GM19463 (cell line): Measurements from ENCODE around the gene TEX2.

Experiments used
- ATAC-seq: cut with Tn5 transposase; IDR thresholded peaks from one replicate; pipeline ENCODE4 v1.9.1; 2021; ENCODE audit warnings: mild to moderate bottlenecking, moderate library complexity; ENCODE audit not compliant: unreplicated experiment

TEX2 gene

GRCh38 chr17:64120972-64121786 is 141.9 kb downstream of the TEX2 start:
- peak; percentile 81 for ATAC-seq

DNA sequence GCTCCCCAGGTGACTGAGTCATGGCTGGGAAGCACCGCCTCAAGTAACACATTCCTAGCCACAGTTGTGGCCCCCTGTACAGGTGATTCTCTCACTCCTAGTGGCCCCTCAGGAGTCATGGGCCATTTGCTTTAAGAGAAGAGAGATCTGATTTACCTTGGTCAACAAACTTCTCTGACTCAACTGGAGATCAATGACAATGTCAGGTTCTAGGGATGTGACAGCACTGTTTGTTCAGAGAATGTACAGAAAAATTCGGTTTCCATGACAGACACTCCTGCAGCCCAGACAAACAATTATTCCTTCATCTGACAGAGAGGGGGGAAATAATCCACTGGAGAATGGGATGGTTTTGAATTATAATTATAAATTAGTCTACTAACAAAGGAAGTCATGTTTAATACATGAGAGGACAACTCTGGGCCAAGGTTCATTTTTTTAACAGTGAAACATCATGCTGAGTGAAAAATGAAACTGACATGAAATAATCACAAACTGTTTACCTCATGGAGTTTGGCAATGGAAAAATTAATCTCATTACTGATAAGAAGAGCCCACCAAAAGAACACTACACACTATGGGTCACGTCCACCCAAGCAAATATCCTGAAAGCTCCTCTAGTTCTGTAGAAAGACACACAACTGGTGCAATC is 142.8 kb downstream of the TEX2 start:
- ATAC-seq = no peak

GRCh38 chr17:64117981-64118979 is 144.8 kb downstream of the TEX2 start:
- ATAC-seq = no peak

DNA sequence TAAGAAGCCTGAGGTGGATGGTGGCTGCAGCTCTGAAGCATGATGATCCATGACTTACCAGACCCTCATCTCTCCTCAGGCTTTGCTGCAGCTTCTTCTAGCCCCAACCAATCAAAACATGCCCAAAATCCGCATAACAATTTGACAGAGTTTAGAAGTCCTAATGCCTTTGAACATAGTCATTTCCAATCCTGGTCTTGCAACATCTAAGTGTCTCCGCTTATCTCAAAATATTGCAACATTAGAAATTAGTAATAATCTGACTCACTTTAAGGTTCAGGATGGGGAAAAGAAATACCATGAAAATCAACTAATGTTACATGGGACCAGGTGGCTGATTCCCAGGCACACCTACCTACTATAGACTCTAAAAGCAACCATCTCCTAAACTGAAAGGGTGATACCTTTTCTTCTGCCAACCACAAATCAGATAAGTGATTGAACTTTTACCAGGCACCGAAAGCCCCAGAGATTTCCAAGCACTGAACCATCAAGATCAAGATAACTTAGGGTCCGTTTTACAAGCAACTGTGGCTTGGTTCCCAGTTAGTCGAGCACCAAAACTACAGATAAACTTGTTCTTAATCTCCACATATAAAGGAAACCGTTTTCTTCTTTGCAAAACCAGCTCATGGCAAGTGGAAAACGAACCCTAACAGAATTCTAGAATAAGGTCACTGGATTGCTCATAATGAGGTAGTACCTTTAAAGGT is 147.1 kb downstream of the TEX2 start:
- ATAC-seq = no peak

DNA sequence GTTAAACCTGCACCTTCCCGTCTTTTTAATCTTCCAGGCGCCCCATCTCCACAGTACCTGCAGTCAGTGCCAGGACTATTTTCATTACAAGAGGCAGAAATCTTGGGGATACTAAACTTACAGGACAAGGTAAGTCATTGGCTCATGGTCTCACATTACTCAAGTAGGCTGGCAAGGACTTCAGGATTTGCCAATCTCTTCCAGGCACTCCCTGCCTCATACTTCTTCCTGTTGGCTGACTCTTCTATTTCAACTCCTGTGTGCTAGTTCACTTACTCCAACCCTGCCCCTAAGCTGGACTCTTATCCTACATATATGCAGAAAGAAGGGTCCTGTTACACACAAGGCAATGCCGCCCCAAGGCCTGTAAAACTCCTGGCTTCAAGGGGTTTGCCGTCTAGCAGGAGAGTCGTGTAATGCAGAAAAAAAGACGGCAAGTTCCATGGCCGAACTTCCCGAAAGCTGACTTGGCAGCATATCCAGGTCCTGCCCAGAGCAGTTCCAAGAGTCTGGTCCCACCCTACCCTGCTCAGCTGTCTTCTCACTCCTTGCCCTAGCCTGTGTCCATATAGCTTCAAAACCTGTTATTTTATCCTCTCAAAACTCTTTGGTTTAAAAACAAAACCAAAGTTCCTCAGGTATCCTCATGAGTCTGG is 147.9 kb downstream of the TEX2 start:
- no peak for ATAC-seq

- no peak for ATAC-seq
Observed at GRCh38 chr17:64113006-64113405, 150.1 kb downstream of the TEX2 start.

DNA sequence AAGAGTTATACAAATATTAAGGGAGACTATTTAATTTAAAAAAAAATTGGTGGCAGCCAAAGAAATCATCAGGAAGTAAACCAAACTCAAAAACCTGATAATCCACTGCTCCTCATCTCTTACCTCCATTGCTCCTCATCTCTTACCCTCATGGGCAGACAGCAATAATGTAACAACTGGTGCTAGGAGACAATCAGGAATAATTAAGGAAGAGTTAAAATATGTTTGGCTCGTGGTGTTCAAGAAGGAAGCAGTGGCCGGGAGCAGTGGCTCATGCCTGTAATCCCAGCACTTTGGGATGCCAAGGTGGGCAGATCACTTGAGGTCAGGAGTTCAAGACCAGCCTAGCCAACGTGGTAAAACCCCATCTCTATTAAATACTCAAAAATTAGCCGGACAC is 151.2 kb downstream of the TEX2 start:
- no peak for ATAC-seq

DNA sequence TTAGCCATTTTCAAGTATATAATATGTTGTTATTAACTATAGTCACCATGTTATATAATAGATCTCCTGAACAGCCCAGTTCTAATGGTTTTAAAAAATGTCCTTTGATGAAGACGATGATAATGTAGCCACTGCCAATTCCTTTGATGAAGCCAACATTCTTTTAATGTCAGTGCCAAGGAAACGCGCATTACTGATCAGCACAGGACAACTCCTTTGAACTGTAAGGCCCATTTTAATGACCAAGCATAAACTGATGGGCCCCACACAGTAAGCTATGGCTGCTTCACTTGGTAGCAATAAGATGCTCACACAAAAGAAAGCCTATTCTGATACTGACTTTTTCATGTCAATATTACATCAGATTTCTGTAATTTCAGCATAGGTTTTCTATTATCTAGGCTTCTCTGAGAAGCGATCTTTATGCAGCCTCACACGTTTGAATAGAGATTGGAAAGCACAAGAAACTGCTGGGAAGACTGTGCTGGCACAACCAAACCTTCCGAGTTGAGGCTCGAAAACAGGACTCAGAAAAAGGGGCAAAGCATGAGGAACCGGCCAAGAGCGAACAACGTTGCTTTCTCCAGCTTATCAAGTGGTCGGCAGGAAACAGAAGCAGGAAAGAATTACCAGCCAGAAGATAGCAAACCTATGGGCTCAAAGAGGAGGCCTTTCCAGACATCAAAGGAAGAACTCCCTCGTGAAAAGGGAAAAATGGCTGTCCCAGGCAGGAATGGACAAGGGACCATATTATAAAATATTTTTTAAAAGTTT is 152.5 kb downstream of the TEX2 start:
- ATAC-seq = no peak

GRCh38 chr17:64109400-64109799 is 153.7 kb downstream of the TEX2 start:
- no peak for ATAC-seq

DNA sequence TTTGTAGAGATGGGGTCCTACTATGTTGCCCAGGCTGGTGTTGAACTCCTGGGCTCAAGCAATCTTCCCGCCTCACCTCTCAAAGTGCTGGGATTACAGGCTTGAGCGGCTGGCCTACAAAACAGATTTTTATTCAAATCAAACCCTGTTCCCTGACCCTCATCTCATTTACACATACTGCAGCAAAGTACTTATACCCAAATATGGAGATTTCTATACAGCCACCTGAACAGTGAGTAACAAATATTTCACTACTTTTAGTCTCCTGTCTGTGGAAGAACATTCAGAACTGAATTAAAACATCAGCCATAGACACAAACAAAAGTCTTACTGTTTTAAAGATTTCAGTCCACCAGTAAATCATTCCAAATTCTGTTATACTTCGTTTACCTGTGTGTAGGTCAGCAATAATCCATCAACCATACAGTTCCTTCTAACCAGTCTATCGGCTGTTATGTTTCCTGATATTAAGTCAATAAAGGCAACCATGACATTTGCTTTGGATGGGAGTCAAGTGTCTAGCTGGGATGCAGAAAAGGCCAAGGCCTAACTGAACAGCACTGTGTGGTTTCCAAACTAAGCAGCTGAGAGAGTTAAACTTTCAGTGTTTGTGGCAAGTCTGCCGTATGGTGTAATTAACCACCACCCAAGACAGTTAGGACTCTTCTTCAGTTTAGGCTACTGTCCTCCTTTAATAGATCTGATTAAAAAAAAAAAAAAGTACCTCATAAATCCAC is 155.4 kb downstream of the TEX2 start:
- ATAC-seq = no peak

DNA sequence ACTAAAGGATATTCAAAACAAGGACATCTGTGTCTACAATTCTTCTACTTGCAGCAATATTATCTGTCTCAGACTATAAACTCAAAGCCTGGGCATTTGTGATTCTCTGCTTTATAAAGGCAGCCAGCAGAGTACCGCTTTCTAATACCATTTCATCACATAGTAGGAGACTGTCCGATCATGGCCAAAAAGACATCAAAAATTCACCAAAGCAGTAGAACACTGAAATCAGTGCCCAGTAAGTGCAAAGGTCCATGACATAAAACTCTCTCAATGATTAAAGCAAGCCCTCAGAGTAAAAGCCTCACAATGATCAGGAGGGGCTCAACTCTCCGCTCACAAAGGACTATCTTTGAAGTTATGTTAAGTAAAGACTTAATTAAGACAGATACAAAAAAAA is 156.1 kb downstream of the TEX2 start:
- no peak for ATAC-seq

GRCh38 chr17:64103391-64104364 is 159.4 kb downstream of the TEX2 start:
- no peak for ATAC-seq

GRCh38 chr17:64102627-64103390 is 160.3 kb downstream of the TEX2 start:
- no peak for ATAC-seq

DNA sequence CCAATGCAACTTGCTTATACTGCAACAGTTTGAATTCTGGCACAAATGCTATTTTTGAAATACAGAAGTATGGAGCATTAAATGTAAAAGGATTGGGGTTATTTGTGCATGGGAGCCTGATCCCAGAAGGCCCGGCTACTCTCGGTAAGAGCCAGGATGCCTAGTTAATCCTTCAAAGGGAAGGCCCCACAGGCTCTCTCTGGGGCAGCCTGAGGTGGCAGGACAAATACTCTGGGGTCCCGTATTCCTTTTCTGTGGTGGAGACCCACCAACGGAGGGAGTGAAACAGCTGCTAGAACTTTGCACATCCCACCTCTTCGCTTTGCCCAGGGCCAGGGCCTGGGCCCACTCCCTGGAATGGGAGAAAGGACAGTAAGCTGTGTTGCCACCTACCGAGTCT is 163.5 kb downstream of the TEX2 start:
- no peak for ATAC-seq
